ENCODE data around the gene TMEM52B. TPM values are rescaled to one million over a fixed set of nuclear protein-coding genes. Genes with fewer than 3 reads are reported as not detected.

Gene TMEM52B
- total and polyA plus RNA-seq, 2 of the 13 experiments (the other 11 are each of a cell fraction or from before 2014, with no cell fraction given), result not detected

- BruUV-seq (replicated peaks), result no TSS peak
- Histone ChIP-seq H3K4me2 (ENCODE audit: low read depth, low read length) (no peak overlapping the region), H3K4me3 (replicated peaks in 1 of 3; ENCODE audit: insufficient read depth in 1 of 3, low read depth in 2 of 3, low read length in 3 of 3) (no peak overlapping the region), H3K4me1 (ENCODE audit: insufficient read depth, low read length) (no peaks in the 10 kb centered on the region), H4K20me1 (ENCODE audit: insufficient read depth, low read length) (no peaks in the 10 kb centered on the region), H2AFZ (ENCODE audit: low read length) (no peak overlapping the region), H3K9me3 (ENCODE audit: low read length) (no peaks in the 10 kb centered on the region), H3K27ac (ENCODE audit: extremely low read length, insufficient read depth, low read length) (no peak overlapping the region), H3K79me2 (ENCODE audit: insufficient read depth, low read length) (no peaks in the 10 kb centered on the region), H3K9ac (ENCODE audit: insufficient read depth, low read depth, low read length) (no peak overlapping the region), H3K36me3 (replicated peaks in 1 of 2; ENCODE audit: control insufficient read depth in 1 of 2, insufficient read depth in 2 of 2, low read length in 2 of 2) (no peaks in the 10 kb centered on the region), H3K27me3 (ENCODE audit: control insufficient read depth in 1 of 2, insufficient read depth in 2 of 2, low read length in 2 of 2) (no peaks in the 10 kb centered on the region; a peak in 2 of 5 replicates)
- FAIRE-seq, result no peak
- 0% methylated on average over 2 of the region's 2 CpGs for WGBS (ENCODE audit: low lambda C conversion rate)
- no peak for TF ChIP-seq SNRNP70 (IDR thresholded peaks at IDR 0.05; ENCODE audit: low read depth, low read length)
- no peak for TF ChIP-seq TOE1 (CRISPR knock-in tag; IDR thresholded peaks at IDR 0.05)
- TF ChIP-seq ZNF703 (CRISPR knock-in tag; IDR thresholded peaks at IDR 0.05; ENCODE audit: borderline replicate concordance), result no peak
- no peak for TF ChIP-seq HOXA3 (CRISPR knock-in tag; IDR thresholded peaks at IDR 0.05)
- TF ChIP-seq, protein P1, sequence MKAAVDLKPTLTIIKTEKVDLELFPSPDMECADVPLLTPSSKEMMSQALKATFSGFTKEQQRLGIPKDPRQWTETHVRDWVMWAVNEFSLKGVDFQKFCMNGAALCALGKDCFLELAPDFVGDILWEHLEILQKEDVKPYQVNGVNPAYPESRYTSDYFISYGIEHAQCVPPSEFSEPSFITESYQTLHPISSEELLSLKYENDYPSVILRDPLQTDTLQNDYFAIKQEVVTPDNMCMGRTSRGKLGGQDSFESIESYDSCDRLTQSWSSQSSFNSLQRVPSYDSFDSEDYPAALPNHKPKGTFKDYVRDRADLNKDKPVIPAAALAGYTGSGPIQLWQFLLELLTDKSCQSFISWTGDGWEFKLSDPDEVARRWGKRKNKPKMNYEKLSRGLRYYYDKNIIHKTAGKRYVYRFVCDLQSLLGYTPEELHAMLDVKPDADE (CRISPR knock-in tag; IDR thresholded peaks at IDR 0.05), result no peak
- TF ChIP-seq ZNF678 (CRISPR knock-in tag; IDR thresholded peaks at IDR 0.05), result no peak
- TF ChIP-seq, protein P2, sequence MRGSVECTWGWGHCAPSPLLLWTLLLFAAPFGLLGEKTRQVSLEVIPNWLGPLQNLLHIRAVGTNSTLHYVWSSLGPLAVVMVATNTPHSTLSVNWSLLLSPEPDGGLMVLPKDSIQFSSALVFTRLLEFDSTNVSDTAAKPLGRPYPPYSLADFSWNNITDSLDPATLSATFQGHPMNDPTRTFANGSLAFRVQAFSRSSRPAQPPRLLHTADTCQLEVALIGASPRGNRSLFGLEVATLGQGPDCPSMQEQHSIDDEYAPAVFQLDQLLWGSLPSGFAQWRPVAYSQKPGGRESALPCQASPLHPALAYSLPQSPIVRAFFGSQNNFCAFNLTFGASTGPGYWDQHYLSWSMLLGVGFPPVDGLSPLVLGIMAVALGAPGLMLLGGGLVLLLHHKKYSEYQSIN (CRISPR knock-in tag; IDR thresholded peaks at IDR 0.05; ENCODE audit: borderline replicate concordance), result no peak
- no peak for TF ChIP-seq U2AF1 (optimal IDR thresholded peaks at IDR 0.05; ENCODE audit: low read depth, low read length)
- TF ChIP-seq ZNF549 (CRISPR knock-in tag; IDR thresholded peaks at IDR 0.05), result no peak
- TF ChIP-seq KLF15 (CRISPR knock-in tag; IDR thresholded peaks at IDR 0.05; ENCODE audit: borderline replicate concordance), result no peak
- TF ChIP-seq ZNF574 (CRISPR knock-in tag; IDR thresholded peaks at IDR 0.05), result no peak
- TF ChIP-seq, protein P3, sequence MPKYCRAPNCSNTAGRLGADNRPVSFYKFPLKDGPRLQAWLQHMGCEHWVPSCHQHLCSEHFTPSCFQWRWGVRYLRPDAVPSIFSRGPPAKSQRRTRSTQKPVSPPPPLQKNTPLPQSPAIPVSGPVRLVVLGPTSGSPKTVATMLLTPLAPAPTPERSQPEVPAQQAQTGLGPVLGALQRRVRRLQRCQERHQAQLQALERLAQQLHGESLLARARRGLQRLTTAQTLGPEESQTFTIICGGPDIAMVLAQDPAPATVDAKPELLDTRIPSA (CRISPR knock-in tag; IDR thresholded peaks at IDR 0.05; ENCODE audit: borderline replicate concordance), result no peak
- TF ChIP-seq SRF (IDR thresholded peaks at IDR 0.05; ENCODE audit: low read depth, low read length), result no peak
- TF ChIP-seq IKZF5 (CRISPR knock-in tag; IDR thresholded peaks at IDR 0.05), result no peak
- in situ Hi-C loops (cut with HindIII; ENCODE audit: extremely low pct_ligation_motif_present, low pct_unique_long_range_greater_than_20kb), result no loop called here
- no peak for ATAC-seq
- DNase-seq (ENCODE audit: low spot score), result no peak
- ChIA-PET POLR2A (no interaction called here), CTCF (ENCODE audit: low intra/inter-chr PET ratio, low total read pairs) (interaction anchor here (1.9 kb wide), 1 partner anchor 39 kb away, joined by 19 read pairs; no protein-coding TSS in a partner anchor)
- intact Hi-C loops (cut with micrococcal nuclease; ENCODE audit: unreplicated experiment), result loop anchor here (2.0 kb wide), 1 partner anchor 39 kb away; no protein-coding TSS in a partner anchor
Observed at GRCh38 chr12:10191865-10192264, 13.0 kb downstream of the TMEM52B start.

All from HepG2 (cell line).